GM12874 (cell line): ENCODE measurements around the gene SLC41A1.

ENCODE experiments used
- TF ChIP-seq, protein P1 (sequence below): IDR thresholded peaks from 2 replicates; pipeline ENCODE4 v1.5.1; 2011; ENCODE audit warnings: low read depth, mild to moderate bottlenecking, control low read depth, low read length, moderate library complexity; ENCODE audit not compliant: insufficient read depth

Gene SLC41A1

DNA sequence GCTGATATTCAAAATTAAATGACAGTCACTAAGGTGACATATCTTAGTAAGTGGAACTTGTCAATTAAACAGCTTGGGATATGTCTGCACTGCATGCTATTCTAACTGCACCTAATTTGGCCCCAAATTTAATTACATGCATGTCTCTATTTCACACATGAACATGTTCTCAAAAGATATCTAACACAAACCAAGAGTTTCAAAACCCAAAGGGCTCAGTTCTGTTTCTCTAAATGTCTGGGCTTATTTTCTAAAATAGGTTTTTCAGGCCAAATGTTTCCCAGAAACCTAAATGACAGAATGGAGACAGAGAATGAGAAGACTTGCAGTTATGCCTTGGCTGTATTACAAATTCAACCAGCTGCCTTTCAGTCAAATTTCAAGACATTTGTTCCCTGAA is 49.0 kb downstream of the SLC41A1 start:
- TF ChIP-seq, protein P1, sequence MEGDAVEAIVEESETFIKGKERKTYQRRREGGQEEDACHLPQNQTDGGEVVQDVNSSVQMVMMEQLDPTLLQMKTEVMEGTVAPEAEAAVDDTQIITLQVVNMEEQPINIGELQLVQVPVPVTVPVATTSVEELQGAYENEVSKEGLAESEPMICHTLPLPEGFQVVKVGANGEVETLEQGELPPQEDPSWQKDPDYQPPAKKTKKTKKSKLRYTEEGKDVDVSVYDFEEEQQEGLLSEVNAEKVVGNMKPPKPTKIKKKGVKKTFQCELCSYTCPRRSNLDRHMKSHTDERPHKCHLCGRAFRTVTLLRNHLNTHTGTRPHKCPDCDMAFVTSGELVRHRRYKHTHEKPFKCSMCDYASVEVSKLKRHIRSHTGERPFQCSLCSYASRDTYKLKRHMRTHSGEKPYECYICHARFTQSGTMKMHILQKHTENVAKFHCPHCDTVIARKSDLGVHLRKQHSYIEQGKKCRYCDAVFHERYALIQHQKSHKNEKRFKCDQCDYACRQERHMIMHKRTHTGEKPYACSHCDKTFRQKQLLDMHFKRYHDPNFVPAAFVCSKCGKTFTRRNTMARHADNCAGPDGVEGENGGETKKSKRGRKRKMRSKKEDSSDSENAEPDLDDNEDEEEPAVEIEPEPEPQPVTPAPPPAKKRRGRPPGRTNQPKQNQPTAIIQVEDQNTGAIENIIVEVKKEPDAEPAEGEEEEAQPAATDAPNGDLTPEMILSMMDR: no peak

DNA sequence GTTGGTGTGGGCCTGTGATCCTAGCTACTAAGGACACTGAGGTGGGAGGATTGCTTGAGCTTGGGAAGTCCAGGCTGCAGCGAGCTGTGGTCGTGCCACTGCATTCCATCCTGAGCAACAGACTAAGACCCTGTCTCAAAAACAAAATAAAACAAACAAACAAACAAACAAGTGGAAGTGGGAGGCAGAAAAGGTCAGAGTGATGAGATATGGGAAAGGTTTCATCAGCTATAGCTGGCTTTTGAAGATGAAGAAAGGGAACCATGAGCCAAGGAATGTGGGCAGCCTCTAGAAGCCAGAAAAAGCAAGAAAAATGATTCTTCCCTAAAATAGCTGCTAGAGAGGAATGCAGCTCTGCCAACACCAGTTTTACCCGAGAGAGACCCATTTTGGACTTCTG is 52.4 kb downstream of the SLC41A1 start:
- TF ChIP-seq, protein P1: no peak

DNA sequence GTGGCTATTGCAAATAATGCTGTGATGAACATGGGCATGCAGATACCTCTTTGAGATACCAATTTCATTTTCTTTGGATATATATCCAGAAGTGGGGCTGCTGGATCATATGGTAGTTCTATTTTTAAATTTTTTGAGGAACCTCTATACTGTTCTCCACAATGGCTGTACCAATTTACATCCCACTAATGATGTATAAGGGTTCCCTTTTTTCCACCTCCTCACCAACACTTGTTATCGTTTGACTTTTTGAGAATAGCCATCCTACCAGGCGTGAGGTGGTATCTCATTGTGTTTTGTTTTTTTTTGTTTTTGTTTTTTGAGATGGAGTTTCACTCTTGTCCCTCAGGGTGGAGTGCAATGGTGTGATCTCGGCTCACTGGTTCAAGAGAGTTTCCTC is 56.4 kb downstream of the SLC41A1 start:
- TF ChIP-seq, protein P1: no peak

DNA sequence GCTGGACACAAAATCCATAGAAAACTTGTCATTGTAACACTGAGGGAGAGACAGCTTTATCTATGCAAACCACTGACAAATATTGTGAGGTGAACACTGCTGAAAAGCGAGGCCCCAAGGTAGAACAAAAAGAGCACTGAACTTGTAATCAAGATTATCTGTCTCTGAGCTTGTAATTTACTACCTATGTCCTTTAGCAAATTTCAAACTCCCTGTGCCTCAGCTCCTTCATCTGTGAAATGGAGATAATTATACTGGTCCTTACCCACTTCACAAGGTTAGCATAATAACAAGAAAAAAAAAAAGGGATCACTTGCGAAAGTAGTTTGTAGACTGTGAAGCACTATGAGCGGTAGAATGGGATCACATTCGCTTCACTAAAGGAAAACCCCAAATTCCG is 58.1 kb downstream of the SLC41A1 start:
- TF ChIP-seq, protein P1: no peak

DNA sequence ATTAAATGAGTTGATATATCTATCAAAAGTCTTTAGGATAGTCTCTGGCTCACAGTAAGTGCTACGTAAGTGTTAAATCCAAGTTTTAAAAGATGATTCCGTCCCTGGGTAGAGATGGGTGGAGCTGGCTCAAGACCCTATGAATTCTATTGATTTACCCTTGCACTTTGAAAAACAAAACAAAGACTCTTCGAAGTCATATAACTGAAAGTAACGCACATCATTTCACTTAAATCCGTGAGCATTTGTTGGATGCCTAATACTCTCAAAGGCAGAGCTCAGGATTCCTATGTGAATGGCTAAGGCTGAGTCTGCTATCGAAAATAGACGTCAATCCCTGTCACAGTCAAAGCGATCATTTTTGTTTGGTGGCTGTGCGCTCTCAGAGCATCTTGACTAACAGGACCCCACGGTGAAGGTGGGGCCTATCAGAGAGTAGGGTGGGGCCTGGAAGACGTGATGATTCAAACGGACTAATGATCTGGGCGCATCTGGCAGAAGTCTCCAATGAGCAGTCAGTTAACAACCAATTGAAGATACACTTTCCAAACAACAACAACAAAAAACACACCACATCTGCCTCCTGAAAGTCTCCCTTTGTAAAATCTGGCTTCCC is 61.9 kb downstream of the SLC41A1 start:
- TF ChIP-seq, protein P1: no peak

DNA sequence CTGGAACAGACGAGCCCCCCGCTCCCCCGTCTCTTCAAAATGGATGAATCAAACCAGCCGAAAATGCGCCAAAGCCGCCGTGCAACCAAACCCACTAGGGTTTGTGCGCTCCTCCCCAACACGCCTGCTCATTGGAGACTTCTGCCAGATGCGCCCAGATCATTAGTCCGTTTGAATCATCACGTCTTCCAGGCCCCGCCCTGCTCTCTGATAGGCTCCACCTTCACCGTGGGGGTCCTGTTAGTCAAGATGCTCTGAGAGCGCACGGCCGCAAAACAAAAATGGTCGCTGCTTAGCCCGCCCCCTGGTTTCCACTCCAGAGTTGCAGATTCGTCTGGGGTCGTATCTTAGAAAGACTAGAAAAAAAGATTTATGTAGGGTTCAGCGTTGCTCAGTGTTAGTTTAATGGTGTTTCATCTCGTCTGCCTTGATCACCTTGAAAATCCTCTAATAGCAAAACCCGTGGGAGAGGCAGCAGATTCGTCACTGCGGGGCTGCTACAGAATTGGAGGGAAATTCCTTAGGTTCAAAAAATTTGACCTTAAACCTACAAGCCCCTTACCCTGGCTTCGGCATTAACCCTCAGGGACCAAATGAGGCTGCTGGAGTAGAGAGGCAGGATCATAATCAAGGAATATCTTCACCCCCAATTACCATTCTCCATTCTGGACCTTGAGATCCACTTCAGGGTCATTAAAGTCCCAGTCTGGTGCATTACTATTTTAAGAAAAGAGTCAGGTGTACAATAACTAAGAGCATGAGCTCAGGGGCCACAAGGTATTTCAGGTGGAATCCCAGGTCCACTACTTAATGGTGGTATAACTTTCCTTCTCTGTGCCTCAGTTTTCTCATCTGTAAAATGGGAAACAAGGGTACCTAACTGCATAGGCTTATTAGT is 62.6 kb downstream of the SLC41A1 start, which contains the start of gene NUCKS1:
Gene NUCKS1, minus strand, starts transcription at position 45 of the 898 bp plus-strand sequence. CDS start 209 bp downstream, outside the sequence.
- TF ChIP-seq, protein P1: no peak
